Dedifferentiated amniotic fluid mesenchymal stem cell (primary cell): ENCODE measurements around the gene GRM8.

Experiments used
- DNase-seq: peaks from one replicate; pipeline ENCODE4 v3.0.0-alpha.2; 2016; ENCODE audit errors: extremely low spot score

GRM8 gene

DNA sequence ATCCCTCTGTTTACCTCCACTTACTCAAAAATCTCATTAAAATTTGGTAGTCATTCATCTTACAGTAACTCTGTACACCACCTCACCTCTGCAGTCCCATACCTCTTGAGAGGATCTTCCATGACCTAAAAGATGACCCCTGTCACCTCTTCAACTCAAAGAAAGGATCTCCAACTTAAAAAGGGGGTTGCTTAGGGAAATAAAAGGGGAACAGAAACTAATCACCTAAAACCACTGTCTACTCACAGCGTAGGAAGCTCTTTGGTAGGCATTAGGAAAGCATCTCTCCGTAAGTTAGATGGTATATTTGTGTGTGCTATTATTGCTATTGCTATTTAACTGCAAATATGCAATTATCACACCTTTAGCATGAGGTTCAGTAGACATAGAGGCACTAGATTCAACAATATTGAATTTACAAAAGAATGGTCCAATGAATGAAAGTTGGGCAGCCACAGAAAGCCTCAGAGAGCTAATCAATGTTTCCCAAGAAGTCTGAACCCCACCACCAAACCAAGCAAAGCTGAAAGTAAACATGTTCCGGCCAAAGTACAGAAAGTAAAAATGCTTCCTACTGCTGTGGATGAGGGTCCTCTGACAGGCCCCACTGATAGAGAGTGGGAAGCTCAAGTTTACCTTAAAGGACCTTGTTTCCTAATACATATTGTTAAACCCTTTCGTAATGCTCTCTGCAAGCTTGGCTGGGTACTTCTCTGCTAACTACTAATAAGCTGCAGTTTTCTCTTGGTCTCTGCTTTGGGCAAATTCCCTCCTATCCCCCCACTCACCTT is 105.8 kb downstream of the GRM8 start:
- no peak for DNase-seq

DNA sequence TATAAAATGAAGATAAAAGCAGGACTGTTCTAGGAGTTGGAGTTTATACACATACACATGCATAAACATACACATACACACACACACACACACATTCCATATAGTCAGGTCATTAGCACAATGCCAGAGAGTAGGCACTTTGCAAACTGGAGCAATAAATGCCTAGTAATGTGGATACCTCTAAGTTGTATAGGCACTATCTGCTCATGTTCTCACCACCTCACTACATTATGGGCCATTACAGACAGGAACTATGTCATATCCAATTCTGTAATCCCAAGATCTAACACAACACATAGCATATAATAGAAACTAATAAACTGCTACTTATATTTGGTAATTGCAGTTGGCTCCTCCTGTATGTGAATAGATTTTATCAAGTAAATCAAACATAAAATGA is 115.6 kb downstream of the GRM8 start:
- no peak for DNase-seq

DNA sequence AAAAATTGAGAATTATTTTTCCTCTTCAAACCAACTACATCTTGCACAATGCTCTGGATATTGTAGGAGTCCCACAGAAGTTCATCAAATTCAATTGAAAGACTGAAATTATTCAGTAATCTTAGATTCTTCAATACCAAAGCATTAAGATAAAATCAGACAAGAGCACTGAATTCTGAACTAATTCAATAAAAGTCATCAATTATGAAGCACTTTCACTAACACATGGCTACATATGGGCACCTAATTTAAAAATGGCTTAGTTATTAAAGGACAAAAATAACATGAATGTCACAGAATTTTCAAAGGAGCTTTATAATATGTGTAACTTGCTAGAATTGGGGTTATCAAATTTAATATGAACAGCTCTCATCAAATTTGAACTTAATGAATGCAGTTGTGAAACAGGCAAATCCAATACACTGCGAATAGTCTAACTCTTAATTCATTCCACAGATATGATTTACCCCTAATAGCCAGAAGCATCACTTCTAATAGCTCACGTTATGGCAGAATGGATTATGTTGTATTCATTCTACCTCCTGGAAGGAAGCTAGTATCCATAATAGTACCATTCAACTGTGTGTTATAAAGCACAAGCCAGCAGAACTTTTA is 116.8 kb downstream of the GRM8 start:
- DNase-seq, result no peak

DNA sequence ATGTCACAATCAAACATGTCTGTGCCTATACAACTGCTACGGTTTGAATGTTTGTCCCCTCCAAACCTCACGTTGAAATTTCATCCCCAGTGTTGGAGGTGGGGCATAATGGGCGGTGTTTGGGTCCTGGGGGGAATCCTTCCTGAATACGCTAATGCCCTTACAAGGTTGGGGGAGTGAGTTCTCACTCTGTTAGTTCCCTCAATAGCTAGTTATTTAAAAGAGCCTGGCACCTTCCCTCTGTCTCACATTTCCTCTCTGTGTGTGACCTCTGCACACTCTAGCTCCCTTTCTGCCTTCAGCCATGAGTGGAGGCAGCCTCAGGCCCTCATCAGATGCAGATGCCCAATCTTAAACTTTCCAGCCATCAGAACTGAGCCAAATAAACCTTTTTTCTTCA is 129.5 kb downstream of the GRM8 start:
- no peak for DNase-seq

DNA sequence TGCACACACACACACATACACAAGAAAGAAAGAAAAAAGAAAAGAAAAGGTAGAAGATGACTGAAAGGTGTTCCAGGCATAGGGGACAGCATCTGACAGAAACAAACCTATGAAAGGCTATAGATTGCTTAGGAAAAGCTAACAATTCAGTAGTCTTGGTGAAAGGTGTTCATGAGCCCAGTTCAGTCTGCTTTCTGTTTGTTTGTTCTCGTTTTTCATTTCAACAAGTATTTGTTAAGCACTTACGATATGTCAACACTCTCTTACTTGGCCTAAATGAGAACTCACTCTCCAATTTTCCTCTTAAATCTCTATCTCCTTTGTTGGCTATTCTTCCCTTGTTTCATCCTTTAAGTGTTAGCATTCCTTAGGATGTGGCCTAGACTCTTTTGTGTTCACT is 133.2 kb downstream of the GRM8 start:
- DNase-seq, result no peak

DNA sequence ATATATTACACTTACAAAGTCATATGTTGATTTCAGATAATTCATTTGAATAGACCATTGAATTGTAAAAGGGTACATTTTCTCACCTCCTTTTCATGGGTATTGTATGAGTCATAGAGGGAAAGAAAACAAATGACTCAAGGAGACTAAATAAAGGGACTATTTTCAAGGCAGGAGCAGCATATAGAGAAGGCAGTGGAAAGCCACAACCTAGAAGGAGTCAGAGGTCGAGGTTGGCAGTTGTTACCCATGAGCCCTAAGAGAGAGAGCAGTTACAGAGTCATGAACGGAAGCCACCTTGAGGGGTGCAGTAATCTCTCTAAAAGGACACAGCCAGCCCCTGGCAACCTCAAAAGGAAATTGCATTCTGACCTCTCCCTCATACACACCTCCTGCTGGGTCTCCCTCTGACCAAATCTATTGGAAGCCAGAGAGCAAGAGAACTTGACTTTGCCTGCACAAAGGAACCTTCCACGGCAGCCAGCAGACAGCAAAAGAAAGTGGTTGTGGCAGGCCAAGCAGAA is 137.9 kb downstream of the GRM8 start:
- no peak for DNase-seq

DNA sequence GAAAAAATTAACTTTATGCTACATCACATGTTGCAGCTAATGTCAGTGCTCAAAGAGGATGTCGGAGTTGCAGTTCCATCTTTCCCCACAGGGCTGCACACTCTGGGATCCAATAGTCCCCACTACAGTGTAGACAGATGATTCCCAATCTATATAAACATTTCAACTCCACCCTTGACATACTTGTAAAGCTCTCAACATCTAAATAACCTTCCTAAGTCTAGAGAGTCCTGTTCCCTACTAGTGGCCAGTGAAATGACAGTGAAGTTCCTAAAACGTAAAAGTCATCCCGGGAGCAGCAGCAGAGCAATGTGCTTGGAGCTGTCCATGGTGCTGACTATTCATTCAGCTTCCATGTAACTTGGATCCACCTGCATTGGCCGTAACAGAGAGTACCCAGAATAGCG is 145.1 kb downstream of the GRM8 start:
- no peak for DNase-seq

DNA sequence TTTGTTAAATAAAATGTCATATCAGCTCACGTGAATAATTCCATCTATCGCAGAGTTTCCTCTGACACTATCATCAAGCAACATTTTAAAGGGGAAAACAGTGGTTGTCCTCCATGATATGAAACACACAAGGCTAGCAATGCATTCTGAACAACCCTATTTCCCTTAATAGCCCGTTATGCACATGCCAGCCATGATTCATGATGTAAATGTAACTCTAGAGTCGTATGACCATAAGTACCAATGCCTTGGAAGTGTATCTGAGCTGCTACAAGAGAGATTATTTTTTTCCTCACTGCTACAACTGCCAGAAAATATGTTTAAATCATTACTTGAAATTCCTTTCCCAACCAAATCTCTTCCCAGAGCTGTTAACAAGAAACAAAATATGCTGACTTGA is 159.4 kb downstream of the GRM8 start:
- no peak for DNase-seq

DNA sequence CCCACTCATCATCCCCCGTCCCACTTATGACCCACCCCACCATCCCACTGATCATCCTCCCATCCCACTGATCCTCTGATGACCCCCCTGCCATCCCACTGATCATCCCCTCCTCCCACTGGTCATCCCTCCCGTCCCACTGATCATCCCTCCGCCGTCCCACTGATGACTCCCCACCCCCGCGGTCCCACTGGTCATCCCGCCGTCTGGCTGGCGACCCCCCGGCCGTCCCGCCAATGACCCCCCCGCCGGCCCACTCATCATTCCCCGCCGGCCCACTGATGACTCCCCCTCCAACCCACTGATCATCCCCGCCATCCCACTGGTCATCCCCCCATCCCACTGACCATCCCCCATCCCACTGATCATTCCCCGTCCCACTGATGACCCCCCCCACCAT is 161.1 kb downstream of the GRM8 start:
- DNase-seq, result no peak

DNA sequence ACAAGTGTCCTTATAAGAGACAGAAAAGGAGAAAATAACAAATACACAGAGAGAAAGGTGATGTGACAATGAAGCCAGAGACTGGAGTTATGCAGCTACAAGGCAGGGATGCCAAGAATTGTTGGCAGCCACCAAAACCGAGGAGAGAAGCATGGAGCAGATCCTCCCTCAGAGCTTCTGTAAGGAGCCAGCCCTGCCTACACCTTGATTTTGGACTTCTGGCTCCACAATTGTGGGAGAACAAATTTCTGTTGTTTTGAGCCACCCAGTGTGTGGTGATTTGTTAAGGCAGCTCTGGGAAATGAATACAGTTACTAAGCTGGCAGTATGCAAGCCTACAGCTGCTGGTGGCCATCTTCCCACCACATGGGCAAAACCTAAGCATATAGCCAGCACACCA is 163.6 kb downstream of the GRM8 start:
- DNase-seq, result no peak

DNA sequence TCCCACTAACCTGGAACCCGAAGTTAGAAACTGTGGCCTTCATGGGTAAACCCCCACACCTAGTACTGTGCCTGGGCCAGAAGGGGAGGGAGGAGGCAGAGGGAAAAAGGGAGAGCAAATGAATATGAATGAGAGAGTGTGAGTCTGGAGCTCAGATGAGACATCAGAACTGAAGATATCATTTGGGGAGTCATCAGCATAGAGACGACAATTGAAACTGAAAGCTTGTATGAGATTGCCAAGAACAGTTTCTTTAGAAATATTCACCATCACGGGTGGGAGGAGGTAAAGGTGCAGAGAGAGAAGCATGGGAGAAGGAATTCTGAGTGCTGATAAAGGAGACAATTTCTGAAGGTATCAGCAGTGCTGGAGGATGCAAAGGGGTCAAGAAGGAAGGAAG is 171.2 kb downstream of the GRM8 start:
- DNase-seq, result no peak

DNA sequence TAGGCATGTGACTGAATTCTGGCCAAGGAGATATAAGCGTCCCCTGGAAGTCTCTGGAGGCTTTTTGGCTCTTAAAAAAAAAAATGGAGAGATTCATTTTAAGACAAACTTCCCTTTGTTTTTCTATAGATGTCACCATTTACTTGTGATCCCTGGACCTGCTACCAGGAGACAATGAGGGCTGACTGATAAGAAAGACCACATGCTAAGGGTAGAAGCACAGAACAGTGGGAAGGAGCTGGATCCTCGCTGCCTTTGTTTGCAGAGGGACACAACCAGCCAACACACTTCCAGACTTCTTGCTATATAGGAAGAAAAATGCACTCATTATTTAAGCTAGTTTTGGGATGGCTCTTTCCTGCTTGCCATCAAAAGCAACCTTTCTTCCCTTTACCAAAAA is 172.2 kb downstream of the GRM8 start:
- no peak for DNase-seq

DNA sequence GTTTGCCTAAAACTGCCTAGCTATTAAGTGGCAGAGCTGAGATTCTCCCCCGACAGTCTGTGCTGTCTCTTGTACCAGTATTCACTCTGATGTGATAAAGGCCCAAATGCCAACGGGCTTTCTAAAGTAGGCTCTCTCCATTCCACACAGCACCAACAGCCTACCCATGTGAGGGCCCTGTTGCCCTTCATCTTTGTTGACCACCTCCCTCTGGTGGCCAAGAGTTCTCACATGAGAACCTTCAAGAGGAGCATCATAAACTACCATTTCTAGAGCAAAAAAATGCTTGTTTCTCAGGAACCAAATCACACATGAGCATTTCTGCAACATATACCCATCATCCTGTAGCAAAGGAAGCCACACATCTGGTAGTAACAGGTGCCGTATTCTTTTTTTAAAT is 185.8 kb downstream of the GRM8 start:
- no peak for DNase-seq

DNA sequence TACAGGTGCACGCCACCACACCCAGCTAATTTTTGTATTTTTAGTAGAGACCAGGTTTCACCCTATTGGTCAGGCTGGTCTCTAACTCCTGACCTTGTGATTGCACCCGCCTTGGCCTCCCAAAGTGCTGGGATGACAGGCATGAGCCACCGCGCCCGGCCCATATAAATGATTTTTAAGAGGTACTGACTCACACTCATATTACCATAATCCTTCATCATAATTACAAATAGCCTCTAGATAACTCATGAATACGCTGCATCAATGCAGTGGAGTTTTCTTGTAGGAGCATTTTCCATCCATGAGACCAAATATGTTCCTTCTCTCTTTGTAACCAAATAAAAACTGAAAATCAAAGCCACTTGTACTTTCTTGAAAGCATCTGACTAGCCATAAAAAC is 193.3 kb downstream of the GRM8 start:
- DNase-seq, result no peak

DNA sequence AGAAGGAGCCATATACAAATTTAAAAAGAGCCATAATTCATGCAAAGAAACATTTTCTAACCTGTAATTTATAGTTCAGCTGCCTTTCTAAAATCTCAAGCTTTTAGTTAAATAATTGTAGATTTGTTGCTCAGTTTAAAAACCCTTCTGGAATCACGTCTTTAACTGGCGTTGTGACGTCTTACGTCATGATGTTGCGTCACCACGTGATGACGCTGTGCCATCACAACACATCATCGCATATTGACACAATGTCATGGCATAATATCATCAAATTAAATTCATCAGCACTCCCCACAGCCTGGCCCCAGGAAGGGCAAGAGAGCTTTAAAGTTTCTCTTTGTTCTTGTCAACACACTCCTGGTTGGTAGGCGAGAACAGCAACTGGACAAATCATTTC is 194.8 kb downstream of the GRM8 start:
- DNase-seq, result no peak

DNA sequence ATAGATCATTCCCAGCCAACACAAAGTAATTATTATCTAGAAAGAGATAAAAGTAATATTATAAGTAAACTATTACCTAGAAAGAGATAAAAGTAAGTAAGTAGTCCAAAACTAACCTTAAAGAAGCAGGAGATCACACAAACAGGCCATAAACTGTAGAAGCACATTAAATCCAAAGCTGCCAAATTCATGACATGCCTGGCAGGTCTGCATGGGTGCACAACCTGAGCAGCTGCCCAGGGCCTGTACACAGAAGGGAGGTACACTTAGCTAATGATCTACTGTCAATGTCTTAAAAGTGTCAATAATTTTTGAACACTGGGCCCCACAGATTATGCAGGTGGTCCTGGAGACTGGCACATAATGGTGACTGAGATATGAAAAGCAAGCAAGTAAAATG is 196.5 kb downstream of the GRM8 start:
- no peak for DNase-seq

DNA sequence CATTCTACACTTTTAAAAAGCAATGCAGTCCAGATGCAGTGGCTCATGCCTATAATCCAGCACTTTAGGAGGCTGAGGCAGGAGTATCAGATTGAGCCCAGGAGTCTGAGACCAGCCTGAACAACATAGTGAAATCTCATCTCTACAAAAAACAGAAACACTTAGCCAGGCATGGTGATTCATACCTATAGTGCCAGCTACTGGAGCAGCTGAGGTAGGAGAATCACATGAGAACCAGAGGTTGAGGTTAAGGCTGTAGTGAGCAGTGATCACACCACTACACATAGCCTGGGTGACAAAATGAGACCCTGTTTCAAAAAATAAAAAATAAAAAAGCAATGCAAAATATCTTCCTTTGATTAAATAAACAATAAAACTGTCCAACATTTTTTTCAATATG is 205.2 kb downstream of the GRM8 start:
- no peak for DNase-seq

DNA sequence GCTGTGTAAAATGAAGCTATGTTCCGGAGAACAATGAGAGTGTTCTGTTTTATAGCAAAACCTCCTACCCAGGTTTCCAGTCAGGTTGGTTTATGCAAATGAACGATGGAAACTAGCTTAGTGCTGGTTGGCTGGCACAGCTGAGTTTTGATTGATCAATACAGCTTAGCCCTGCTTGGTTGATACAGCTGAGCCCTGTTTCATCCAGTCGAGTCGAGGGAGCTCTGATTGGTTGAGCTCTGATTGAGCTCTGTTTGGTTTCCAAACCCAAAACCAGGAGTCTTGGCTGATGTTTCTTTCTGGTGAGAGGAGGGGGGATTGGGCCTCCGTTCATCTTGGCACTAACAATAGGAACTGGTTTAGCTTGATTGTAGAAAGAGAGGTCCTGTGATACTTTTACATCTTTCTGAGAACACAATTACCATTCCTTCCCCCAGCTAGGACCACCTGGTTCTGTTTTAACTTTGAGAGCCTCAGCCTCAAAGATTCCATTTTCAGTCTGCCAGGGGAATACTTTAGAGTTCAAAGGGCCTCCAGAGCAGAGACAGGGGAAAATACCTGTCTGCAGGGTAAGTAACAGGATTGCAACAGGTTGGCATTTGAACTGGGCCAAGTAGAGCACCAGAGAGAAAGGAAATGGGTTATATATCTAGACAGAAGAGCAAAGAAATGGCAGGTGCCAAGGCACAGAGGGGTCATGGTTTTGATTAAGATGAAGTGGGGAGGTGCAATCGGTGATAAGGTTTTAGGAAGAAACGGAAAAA is 210.9 kb downstream of the GRM8 start:
- DNase-seq, result no peak

DNA sequence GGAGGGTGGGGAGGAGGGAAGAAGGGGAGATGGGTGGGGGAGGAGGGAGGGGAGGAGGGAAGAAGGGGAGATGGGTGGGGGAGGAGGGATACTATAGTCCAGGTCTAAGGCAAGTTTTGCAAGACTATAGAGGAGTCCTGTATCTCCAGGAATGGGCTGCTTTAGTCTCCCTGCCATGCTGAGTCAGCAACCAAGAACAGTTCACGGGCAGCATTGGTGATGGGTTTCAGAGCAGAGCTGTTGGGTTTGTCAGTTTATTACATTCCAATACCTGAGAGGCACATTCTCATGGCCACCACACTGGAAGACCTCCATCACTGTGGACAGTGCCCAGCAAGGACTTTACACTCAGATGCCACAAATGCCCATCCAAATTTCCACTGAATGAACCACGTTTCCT is 212.7 kb downstream of the GRM8 start:
- no peak for DNase-seq

DNA sequence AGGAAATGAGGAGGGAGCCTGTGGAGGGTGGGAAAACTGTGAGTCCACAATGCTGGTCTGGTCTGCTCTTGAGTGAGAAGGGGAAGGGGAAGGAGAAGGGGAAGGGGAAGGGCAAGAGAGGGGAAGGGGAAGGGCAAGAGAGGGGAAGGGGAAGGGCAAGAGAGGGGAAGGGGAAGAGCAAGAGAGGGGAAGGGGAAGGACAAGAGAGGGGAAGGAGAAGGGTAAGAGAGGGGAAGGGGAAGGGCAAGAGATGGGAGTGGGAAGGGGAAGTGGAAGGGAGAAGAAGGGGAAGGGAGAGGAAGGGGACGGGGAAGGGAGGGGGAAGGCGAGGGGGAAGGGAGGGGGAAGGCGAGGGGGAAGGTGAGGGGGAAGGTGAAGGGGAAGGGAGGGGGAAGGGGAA is 213.2 kb downstream of the GRM8 start:
- no peak for DNase-seq

DNA sequence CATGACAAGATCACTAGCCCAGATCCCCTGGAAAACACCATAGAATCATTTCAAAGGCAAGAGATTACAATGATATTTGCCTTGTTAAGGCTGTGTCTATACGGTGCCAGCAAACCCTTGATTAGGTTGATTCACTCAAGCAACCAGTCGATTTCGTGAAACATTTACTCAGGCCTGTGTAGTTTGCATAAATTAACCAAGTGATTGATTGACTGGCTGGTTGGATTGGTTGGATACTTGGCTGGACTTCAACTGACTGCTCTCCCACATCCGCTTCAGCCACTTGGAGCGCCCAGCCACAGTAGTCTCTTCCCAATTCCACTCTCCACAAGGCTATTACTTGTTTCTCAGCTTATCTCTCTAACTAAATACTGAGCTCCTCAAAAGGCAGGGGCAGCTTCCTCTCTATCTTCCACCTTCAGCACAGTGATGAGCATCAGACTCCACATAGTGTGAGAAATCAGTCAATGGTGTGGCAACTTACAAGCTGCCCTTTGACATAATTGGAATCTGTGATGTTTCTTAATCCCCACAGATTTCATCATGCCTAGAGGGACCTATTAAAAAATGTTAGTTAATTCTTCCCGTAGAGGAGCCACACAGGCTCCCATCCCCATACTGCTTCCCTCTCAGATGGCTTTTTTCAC is 217.4 kb downstream of the GRM8 start:
- no peak for DNase-seq

DNA sequence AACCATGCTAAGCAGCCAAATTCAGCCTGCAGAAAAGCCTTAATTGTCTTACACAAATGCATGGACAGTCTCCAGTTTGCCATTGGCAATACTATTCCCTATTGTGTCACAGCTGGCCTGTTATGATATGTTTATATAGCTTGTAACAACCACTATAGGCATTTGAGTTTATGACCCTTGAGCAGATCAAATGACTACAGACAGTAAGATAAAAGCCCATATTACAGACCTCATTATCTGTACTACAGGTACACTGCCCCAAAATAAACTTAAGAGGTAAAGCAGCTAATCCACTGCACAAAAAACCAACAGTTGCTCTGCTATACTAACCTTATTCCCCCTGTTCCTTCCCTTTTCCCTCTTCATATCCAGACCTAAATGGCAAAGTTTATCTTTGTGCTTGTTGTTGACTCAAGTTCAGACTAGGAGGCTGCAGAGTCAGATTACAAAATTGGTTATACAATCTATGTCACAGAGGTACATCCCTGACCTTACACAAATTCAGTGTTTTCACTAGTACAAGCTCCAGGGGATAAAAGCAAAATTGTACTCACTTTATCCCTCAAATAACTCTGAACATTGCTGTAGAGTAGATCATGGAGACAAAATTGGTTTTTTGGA is 218.4 kb downstream of the GRM8 start:
- no peak for DNase-seq
